AG10803 (cell line): ENCODE data around the gene HARS1.

Source experiments
- DNase-seq: peaks from one replicate; pipeline ENCODE4 v3.0.0; 2010; ENCODE audit warnings: low read depth
- H3K4me3 ChIP-seq: 2 replicates; pipeline ENCODE4 v1.5.1; 2011; ENCODE audit warnings: mild to moderate bottlenecking, low read length, control low read depth
- TF ChIP-seq, protein P1 (sequence below): conservative IDR thresholded peaks from 2 replicates; pipeline ENCODE4 v1.5.1; 2011; ENCODE audit warnings: mild to moderate bottlenecking, low read length, control low read depth, inconsistent platforms

The HARS1 gene

DNA sequence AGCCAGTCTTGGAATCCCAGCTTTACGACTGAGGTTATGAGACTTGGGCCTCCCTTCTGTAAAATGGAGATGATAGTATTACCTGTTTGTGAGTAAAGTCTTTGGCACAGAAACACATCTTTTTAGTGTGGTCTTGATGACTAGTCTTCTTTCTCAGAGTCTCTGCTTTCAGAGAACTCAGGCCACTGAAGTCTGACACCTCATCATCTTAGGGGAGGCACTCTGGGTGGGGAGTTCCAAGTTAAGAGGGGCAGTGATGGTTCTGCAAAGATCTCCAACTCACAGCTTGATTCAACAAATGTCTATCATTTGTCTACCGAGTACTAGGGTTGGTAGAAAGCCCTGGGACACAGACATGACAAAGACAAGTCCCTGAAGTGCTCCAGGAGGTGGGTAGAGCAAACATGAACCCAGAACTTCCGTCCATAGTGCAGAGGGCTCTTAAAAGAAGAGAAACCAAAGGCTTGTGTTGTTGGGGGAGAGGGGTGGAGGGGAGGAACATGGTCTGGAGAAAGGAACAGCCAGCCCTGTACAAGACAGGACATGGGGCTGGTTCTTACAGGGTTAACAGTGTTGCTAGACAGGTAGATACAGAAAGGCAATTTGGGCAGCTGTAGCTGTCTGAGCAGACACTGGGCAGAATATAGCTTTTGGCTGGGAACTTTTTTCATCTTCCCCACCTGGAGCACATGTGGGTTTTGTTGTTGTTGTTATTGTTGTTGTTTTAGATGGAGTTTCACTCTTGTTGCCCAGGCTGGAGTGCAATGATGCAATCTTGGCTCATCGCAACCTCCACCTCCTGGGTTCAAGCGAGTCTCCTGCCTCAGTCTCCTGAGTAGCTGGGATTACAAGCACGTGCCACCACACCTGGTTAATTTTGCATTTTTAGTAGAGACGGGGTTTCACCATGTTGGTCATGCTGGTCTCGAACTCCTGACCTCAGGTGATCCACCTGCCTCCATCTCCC lies 55.6 kb downstream of the HARS1 start:
- no peak for DNase-seq
- TF ChIP-seq, protein P1, sequence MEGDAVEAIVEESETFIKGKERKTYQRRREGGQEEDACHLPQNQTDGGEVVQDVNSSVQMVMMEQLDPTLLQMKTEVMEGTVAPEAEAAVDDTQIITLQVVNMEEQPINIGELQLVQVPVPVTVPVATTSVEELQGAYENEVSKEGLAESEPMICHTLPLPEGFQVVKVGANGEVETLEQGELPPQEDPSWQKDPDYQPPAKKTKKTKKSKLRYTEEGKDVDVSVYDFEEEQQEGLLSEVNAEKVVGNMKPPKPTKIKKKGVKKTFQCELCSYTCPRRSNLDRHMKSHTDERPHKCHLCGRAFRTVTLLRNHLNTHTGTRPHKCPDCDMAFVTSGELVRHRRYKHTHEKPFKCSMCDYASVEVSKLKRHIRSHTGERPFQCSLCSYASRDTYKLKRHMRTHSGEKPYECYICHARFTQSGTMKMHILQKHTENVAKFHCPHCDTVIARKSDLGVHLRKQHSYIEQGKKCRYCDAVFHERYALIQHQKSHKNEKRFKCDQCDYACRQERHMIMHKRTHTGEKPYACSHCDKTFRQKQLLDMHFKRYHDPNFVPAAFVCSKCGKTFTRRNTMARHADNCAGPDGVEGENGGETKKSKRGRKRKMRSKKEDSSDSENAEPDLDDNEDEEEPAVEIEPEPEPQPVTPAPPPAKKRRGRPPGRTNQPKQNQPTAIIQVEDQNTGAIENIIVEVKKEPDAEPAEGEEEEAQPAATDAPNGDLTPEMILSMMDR: no peak
- no peak overlapping the region for H3K4me3 ChIP-seq

DNA sequence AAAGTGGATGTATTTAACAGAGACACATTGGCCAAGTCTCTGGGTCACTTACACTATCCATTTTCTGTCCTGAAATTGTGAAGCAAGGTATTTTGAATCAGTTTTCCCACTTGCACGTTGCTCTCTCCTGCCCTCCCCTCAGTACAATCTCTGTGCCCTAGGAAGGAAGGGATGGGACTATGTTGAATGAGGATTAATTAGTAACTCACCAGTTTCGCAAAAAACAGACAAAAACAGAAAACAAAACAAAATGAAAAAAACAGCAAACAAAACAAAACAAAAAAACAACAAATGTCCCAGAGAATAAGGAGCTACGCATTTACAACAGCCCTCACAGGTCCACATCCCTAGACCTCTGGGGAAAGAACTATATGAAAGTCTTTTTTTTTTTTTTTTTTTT lies 57.1 kb downstream of the HARS1 start:
- TF ChIP-seq, protein P1: no peak
- no peak overlapping the region for H3K4me3 ChIP-seq
- DNase-seq: no peak

DNA sequence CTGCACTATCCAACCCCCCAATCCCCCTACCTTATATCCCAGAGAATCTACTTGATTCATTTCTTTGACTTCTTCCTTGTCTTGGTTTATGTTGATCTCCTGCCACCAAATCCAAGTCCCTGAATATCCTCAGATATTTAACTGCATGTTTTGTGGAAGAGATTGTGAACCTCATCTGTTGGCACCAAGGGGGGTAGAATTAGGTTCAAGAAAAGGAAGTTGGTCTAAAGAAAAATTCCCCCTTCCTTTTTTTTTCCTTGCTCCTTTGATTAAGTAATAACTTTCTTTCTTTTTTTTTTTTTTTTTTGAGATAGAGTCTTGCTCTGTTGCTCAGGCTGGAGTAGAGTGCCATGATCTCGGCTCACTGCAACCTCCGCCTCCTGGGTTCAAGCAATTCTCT lies 57.7 kb downstream of the HARS1 start:
- no peak for DNase-seq
- no peak overlapping the region; the same call in 1 of the 2 replicates for H3K4me3 ChIP-seq

DNA sequence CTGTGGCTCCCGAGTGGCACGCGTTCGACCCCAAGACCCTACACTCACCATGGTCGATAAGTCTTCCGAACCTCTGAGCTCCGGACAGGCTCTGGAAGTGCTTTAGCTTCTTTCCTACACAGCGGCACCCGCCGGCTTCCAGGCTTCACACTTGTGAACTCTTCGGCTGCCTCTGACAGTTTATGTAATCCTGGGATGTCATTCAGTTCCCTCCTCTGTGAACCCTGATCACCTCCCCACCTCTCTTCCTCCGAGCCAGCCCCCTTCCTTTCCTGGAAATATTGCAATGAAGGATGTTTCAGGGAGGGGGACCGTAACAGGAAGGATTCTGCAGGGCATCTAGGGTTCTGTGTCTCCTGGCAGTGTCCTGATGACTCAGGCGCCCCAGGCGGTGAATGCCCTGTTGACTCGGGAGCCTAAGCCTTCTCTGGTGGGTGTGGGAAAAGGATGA lies 58.1 kb downstream of the HARS1 start, which contains the start of gene CD14:
TSS of gene CD14 (minus strand) at position 155 of the 451 bp plus-strand sequence. CDS start at position 51, 104 bp downstream.
- peak within 1 kb of the TSS; percentile 59 for H3K4me3 ChIP-seq
- peak; percentile 39 for DNase-seq
- TF ChIP-seq, protein P1: no peak; the same call in 1 of the 2 replicates

More for the DNA sequence above, 57.7 kb downstream of the HARS1 start:
- TF ChIP-seq, protein P1: no peak

DNA sequence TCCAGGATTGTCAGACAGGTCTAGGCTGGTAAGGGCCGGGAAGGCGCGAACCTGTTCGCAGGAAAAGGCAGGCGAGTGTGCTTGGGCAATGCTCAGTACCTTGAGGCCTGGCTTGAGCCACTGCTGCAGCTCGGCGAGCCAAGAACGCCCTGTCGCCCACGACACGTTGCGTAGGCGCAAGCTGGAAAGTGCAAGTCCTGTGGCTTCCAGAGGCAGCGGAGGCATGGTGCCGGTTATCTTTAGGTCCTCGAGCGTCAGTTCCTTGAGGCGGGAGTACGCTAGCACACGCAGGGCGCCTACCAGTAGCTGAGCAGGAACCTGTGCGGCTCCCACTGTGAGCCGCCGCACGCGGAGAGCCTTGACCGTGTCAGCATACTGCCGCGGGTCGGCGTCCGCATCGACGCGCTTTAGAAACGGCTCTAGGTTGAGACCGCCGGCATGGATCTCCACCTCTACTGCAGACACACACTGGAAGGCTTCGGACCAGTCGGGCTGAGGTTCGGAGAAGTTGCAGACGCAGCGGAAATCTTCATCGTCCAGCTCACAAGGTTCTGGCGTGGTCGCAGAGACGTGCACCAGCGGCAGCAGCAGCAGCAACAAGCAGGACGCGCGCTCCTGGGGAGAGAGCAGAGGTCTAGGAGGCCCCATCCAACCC lies 58.7 kb downstream of the HARS1 start:
- peak; percentile 33 for DNase-seq
- TF ChIP-seq, protein P1: no peak
- peak overlapping the region; percentile 59 for H3K4me3 ChIP-seq

DNA sequence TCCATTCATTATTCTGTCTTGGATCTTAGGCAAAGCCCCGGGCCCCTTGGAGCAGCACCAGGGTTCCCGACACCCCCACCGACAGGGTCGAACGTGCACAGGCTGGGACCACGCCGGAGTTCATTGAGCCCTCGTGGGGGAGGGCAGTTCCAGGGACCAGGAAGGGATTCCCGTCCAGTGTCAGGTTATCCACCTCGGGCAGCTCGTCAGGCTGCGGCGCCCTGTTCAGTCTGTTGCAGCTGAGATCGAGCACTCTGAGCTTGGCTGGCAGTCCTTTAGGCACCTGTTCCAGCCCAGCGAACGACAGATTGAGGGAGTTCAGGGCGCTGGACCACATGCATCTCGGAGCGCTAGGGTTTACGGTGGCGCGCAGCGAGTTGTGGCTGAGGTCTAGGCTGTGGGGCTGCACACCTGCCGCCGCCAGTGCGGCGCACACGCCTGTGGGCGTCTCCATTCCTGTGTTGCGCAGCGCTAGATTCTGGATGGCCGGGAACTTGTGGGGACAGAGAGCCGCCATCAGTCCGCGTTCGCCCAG lies 59.3 kb downstream of the HARS1 start:
- no peak for DNase-seq
- TF ChIP-seq, protein P1: no peak
- H3K4me3 ChIP-seq: peak overlapping the region; percentile 59
